ENCODE measurements around the gene FRRS1.
"Not testable (repeated sequence)": the region's sequence is repeated elsewhere in the genome, so short reads cannot be mapped to it uniquely, and the experiment has no call there.

Gene FRRS1

GRCh38 chr1:99764439-99764838 is 2.0 kb downstream of the FRRS1 start:
- no peak for DNase-seq (ENCODE audit: low read depth)

GRCh38 chr1:99763956-99764355 is 2.5 kb downstream of the FRRS1 start:
- no peak for DNase-seq (ENCODE audit: low read depth)

GRCh38 chr1:99761774-99762173 is 4.7 kb downstream of the FRRS1 start:
- DNase-seq (ENCODE audit: low read depth): no peak

GRCh38 chr1:99759518-99760160 is 6.8 kb downstream of the FRRS1 start:
- no peak for DNase-seq (ENCODE audit: low read depth)

- not testable (repeated sequence) for DNase-seq (ENCODE audit: low read depth)
Measured at GRCh38 chr1:99758686-99759517, 7.5 kb downstream of the FRRS1 start.

GRCh38 chr1:99758073-99758511 is 8.3 kb downstream of the FRRS1 start:
- DNase-seq (ENCODE audit: low read depth): no peak

- no peak for DNase-seq (ENCODE audit: low read depth)
Measured at GRCh38 chr1:99756598-99756997, 9.8 kb downstream of the FRRS1 start.

- no peak for DNase-seq (ENCODE audit: low read depth)
Measured at GRCh38 chr1:99755664-99756063, 10.8 kb downstream of the FRRS1 start.

- no peak for DNase-seq (ENCODE audit: low read depth)
Measured at GRCh38 chr1:99754697-99755096, 11.7 kb downstream of the FRRS1 start.

- no peak for DNase-seq (ENCODE audit: low read depth)
Measured at GRCh38 chr1:99754055-99754626, 12.3 kb downstream of the FRRS1 start.

GRCh38 chr1:99751877-99752504 is 14.4 kb downstream of the FRRS1 start:
- no peak for DNase-seq (ENCODE audit: low read depth)

GRCh38 chr1:99749504-99750347 is 16.7 kb downstream of the FRRS1 start:
- DNase-seq (ENCODE audit: low read depth): no peak

GRCh38 chr1:99748419-99748818 is 18.0 kb downstream of the FRRS1 start:
- no peak for DNase-seq (ENCODE audit: low read depth)

- DNase-seq (ENCODE audit: low read depth): no peak
Measured at GRCh38 chr1:99745684-99746083, 20.8 kb downstream of the FRRS1 start.

- no peak for DNase-seq (ENCODE audit: low read depth)
Measured at GRCh38 chr1:99745061-99745460, 21.4 kb downstream of the FRRS1 start.

- DNase-seq (ENCODE audit: low read depth): no peak
Measured at GRCh38 chr1:99740141-99740540, 26.3 kb downstream of the FRRS1 start.

GRCh38 chr1:99738858-99739465 is 27.5 kb downstream of the FRRS1 start:
- DNase-seq (ENCODE audit: low read depth): no peak

- DNase-seq (ENCODE audit: low read depth): no peak
Measured at GRCh38 chr1:99737016-99737415, 29.4 kb downstream of the FRRS1 start.

GRCh38 chr1:99735852-99736251 is 30.6 kb downstream of the FRRS1 start:
- no peak for DNase-seq (ENCODE audit: low read depth)

- no peak for DNase-seq (ENCODE audit: low read depth)
Measured at GRCh38 chr1:99731384-99731783, 35.1 kb downstream of the FRRS1 start.

- no peak for DNase-seq (ENCODE audit: low read depth)
Measured at GRCh38 chr1:99728494-99729235, 37.8 kb downstream of the FRRS1 start.

Data from activated T-cell treated with anti-CD3 and anti-CD28 coated beads for 48 hours (primary cell).